ENCODE measurements around the gene ANKFN1. TPM values are rescaled to one million over a fixed set of nuclear protein-coding genes. Genes with fewer than 3 reads are reported as not detected.

ANKFN1 gene
- total RNA-seq, 1 donor from 2014 or later: not detected

DNA sequence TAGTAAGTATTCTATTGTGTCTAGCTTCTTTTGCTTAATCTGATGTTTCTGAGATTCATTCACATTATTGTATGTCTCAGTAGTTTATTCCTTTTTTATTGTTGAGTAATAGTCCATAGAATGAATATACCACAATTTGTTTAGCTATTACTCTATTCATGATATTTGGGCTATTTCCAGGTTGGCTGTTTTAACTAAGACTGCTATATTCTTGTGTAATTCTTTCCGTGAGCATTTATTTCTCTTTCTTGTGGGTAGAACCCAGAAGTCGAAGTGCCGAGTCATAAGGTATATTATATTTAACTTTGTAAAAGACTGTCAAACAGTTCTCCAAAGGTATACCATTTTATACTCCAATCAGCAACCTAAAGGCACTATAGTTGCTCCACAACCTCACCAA lies 160.8 kb downstream of the ANKFN1 start:
- H3K27me3 Mint-ChIP-seq (ENCODE audit: insufficient read depth): peaks cover 14% of the 10 kb centered on the region
- no peaks in the 10 kb centered on the region for H3K9me3 Mint-ChIP-seq
- no peak overlapping the region for H3K27ac Mint-ChIP-seq
- H3K36me3 Mint-ChIP-seq (ENCODE audit: low read depth): no peaks in the 10 kb centered on the region
- no peak for DNase-seq (ENCODE audit: low spot score)
- intact Hi-C loops (cut with micrococcal nuclease): loop anchor here (10.0 kb wide), 1 partner anchor 569 kb away; no protein-coding TSS in a partner anchor
- H3K4me1 Mint-ChIP-seq (ENCODE audit: low read depth): no peaks in the 10 kb centered on the region
- no peak overlapping the region for H3K4me3 Mint-ChIP-seq

DNA sequence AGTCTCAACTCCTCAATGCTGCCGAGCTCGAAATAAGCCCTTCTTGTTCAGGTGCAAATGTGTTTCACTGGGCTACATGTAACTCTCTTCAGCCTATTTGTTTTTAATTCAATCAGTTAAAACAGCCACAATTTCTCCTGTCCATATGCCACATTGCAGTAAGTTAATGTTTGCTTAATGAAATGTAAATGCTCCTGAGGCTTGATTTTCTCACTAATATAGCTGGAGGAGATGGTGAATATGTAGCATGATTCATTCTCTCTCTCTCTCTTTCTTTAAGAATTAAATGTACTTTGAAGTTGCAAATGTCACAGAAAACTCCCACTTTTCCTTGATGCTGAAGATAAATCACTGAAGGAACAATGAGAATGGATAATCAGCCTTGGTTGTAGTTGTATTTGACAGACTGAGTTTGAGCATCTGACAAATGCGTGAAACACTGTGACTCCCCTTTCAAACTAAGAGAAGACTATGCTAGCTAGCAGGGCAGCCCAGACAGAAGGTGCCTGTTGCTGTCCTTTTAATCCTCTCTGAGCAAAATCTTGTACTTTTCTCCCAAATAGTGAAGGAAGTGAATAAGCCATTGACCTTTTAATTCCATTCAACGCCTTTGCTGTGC lies 161.8 kb downstream of the ANKFN1 start:
- no peaks in the 10 kb centered on the region for H3K4me1 Mint-ChIP-seq (ENCODE audit: low read depth)
- H3K27ac Mint-ChIP-seq: no peak overlapping the region
- no peak overlapping the region for H3K4me3 Mint-ChIP-seq
- intact Hi-C loops (cut with micrococcal nuclease): loop anchor here (5.0 to 10.0 kb wide), 2 partner anchors 468 to 570 kb away; no protein-coding TSS in a partner anchor
- H3K9me3 Mint-ChIP-seq: no peaks in the 10 kb centered on the region
- no peaks in the 10 kb centered on the region for H3K36me3 Mint-ChIP-seq (ENCODE audit: low read depth)
- peaks cover 14% of the 10 kb centered on the region for H3K27me3 Mint-ChIP-seq (ENCODE audit: insufficient read depth)
- no peak for DNase-seq (ENCODE audit: low spot score)

DNA sequence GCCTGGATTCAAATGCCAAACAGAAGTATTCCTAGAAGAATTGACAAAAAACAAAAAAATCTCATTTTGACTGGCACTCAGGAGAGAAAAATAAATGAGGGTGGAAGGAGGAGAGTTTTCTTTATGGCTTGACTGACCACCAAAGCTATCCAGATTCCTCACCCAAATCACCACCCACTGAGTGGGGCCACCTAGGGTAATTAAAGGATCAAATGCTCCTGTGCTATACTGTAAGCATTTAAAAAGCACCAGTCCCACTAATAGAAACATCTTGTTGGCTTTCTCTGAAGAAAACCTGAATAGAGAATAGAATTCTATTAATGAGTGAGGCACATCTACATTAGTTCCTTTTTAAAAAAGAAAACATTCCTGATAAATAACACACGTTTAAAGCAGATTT lies 163.3 kb downstream of the ANKFN1 start:
- DNase-seq (ENCODE audit: low spot score): no peak
- no peaks in the 10 kb centered on the region for H3K4me1 Mint-ChIP-seq (ENCODE audit: low read depth)
- no peak overlapping the region for H3K4me3 Mint-ChIP-seq
- no peaks in the 10 kb centered on the region for H3K9me3 Mint-ChIP-seq
- no peak overlapping the region for H3K27ac Mint-ChIP-seq
- H3K36me3 Mint-ChIP-seq (ENCODE audit: low read depth): no peaks in the 10 kb centered on the region
- intact Hi-C loops (cut with micrococcal nuclease): loop anchor here (5.0 to 10.0 kb wide), 2 partner anchors 469 to 572 kb away; no protein-coding TSS in a partner anchor
- peaks cover 11% of the 10 kb centered on the region for H3K27me3 Mint-ChIP-seq (ENCODE audit: insufficient read depth)

DNA sequence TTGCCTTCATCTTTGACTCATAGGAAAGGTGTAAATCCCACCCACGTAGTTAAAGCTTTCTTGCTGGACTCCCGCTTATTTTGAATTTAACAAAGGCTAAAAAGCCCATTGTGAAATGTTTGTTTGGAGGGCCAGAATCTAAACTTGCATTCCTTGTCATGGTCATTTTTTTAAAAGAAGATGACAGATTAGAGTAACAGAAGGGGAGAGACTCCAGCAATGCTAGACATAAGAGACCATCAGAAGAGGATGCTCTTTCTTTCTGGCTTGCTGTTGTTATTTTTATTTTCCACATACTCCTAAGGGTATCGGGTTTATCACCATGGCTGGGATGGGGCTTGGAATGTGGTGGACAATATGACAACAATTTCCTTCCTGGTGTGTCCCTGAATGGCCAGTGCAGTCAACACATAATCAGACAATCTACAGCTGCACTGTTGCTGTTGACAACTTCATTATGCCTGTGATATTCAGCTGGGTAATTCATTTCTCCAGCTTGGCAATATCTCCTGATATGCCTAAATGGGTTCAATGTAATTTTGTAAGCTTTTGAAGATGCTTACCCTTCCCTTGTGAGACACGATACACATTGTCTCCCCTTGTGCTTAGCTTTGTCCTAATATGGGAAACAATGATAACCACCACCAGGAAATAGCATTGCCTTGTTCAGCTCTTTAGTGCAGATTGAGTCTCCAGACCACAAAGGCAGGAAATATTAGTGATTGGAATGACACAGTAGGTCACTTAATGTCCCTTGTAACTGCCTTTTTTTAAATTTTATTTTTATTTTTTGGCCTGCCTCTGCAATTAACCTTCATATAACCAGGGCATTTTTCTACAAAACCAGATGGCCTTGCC lies 164.3 kb downstream of the ANKFN1 start:
- Mint-ChIP-seq H3K27me3 (ENCODE audit: insufficient read depth) (peaks cover 11% of the 10 kb centered on the region), H3K27ac (no peak overlapping the region), H3K4me3 (no peak overlapping the region), H3K9me3 (no peaks in the 10 kb centered on the region), H3K36me3 (ENCODE audit: low read depth) (no peaks in the 10 kb centered on the region), H3K4me1 (ENCODE audit: low read depth) (no peaks in the 10 kb centered on the region)
- no peak for DNase-seq (ENCODE audit: low spot score)
- intact Hi-C loops (cut with micrococcal nuclease): loop anchor here (5.0 to 10.0 kb wide), 2 partner anchors 470 to 573 kb away; no protein-coding TSS in a partner anchor

DNA sequence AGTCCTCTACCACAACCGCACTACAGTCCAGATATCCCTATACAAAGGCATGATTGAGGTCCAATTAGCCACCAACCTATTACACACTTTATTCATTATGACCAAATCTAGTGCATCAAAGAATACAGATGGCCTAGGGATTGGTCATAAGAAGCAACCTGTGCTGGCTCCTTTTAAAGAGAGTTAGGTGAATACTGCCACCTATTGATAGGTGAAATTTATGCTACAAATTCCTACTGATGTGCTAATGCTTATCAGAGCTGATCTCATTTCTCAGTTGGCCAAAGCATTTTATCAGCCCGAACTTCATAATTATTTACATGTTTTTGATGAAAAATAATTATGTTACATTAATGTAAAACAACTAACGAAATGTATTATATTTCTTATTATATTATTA lies 166.3 kb downstream of the ANKFN1 start:
- no peaks in the 10 kb centered on the region for H3K4me1 Mint-ChIP-seq (ENCODE audit: low read depth)
- no peak overlapping the region for H3K4me3 Mint-ChIP-seq
- peaks cover 11% of the 10 kb centered on the region for H3K27me3 Mint-ChIP-seq (ENCODE audit: insufficient read depth)
- H3K27ac Mint-ChIP-seq: no peak overlapping the region
- no peaks in the 10 kb centered on the region for H3K36me3 Mint-ChIP-seq (ENCODE audit: low read depth)
- DNase-seq (ENCODE audit: low spot score): no peak
- no peaks in the 10 kb centered on the region for H3K9me3 Mint-ChIP-seq
- intact Hi-C loops (cut with micrococcal nuclease): loop anchor here (1.0 to 10.0 kb wide), 5 partner anchors 193 to 793 kb away; no protein-coding TSS in a partner anchor

DNA sequence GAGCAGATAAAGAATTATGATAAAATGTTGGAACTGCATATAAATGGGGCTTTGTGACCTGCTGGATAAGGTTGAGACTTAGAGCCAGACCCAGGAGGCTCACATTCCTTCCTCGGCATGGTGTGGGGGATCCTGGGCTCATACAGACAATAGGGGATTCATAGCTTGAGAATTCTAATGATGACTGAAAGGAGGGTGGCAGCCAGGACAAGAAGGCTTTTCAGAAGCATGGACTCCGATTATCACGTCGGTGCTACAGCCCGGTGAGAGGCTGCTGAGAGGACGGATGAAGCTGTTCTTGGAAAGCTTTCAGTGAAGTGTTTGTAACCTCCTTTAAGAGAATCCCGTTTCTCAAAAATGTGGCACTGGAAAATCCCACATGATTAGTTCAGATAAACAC lies 167.2 kb downstream of the ANKFN1 start:
- Mint-ChIP-seq H3K27me3 (ENCODE audit: insufficient read depth) (peaks cover 4% of the 10 kb centered on the region), H3K9me3 (no peaks in the 10 kb centered on the region), H3K27ac (no peak overlapping the region), H3K4me1 (ENCODE audit: low read depth) (no peaks in the 10 kb centered on the region), H3K36me3 (ENCODE audit: low read depth) (no peaks in the 10 kb centered on the region), H3K4me3 (no peak overlapping the region)
- no peak for DNase-seq (ENCODE audit: low spot score)
- intact Hi-C loops (cut with micrococcal nuclease): no loop called here

DNA sequence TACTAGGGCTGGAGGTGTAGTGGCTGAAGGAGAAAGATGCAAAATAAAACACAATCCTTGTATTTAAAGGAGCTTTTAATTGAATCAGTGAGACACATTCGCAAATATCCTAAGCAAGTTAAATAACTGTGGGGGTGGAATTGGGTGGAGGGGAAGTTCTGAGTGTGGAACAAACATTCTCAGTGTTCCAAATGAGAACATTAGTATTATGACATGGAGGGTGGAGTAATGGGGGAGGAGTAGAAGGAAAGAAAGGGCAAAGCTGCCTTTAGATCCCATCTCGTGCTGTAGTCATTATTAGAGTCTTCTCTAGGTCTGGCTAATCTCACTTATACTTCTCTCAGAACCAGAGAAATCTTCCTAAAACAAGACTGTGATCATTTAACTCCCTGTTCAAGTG lies 169.7 kb downstream of the ANKFN1 start:
- peaks cover 7% of the 10 kb centered on the region for H3K27me3 Mint-ChIP-seq (ENCODE audit: insufficient read depth)
- no peaks in the 10 kb centered on the region for H3K9me3 Mint-ChIP-seq
- H3K27ac Mint-ChIP-seq: no peak overlapping the region
- no peak for DNase-seq (ENCODE audit: low spot score)
- H3K36me3 Mint-ChIP-seq (ENCODE audit: low read depth): no peaks in the 10 kb centered on the region
- intact Hi-C loops (cut with micrococcal nuclease): no loop called here
- no peaks in the 10 kb centered on the region for H3K4me1 Mint-ChIP-seq (ENCODE audit: low read depth)
- H3K4me3 Mint-ChIP-seq: no peak overlapping the region

DNA sequence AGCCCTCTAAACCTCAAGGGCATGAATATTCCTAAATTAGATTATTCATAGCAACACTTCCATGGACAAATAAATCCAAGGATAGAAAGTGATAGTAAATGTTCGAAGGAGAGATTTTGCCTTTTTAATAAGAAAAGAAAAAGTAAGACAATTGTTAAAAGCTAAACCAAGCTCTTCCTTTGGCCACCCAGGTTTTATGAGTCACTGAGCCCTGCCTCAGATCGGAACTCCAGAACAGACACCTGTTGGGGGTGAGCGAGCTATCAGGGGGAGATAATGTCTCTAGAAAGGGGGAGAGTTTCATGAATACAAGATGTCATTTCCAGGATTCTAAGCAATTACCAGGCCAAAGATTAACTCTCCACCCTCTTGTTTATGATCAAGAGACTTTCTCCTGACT lies 171.4 kb downstream of the ANKFN1 start:
- intact Hi-C loops (cut with micrococcal nuclease): no loop called here
- H3K36me3 Mint-ChIP-seq (ENCODE audit: low read depth): no peaks in the 10 kb centered on the region
- DNase-seq (ENCODE audit: low spot score): no peak
- no peak overlapping the region for H3K4me3 Mint-ChIP-seq
- peaks cover 7% of the 10 kb centered on the region for H3K27me3 Mint-ChIP-seq (ENCODE audit: insufficient read depth)
- no peaks in the 10 kb centered on the region for H3K4me1 Mint-ChIP-seq (ENCODE audit: low read depth)
- H3K9me3 Mint-ChIP-seq: no peaks in the 10 kb centered on the region
- H3K27ac Mint-ChIP-seq: no peak overlapping the region

DNA sequence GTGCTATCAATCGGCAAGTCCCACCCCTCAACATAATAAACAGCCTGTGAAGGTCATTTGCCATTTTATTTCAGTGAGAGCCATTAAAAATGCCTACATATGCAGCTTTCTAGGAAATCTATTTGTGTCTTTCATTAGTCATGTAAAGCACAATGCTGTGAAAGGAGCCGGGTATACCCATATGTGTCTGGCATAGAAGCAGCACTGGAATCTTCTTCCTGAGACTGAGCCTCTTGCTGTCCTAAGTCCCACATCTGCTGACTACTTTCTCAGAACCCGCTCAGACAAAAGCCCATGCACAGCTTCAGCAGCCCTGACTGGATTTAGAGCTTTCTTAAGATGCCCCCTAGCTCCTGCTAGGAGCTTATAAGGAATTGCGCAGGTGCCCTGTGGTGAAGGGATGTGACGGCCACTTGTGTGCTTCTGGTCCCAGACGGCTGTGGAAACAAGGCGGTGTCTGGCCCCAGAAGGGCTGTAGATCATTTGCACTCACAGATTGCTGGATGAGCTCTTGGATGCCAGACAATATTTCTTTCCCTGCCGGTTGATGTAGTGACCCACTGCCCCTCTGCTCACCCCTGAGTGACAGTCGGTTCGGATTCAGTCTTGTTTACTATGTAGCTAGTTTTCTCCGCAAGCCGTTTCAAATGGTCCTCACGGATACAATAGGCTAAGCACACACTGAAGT lies 172.2 kb downstream of the ANKFN1 start:
- no peak overlapping the region for H3K4me3 Mint-ChIP-seq
- H3K9me3 Mint-ChIP-seq: no peaks in the 10 kb centered on the region
- no peaks in the 10 kb centered on the region for H3K36me3 Mint-ChIP-seq (ENCODE audit: low read depth)
- H3K4me1 Mint-ChIP-seq (ENCODE audit: low read depth): no peaks in the 10 kb centered on the region
- no peak overlapping the region for H3K27ac Mint-ChIP-seq
- no peak for DNase-seq (ENCODE audit: low spot score)
- H3K27me3 Mint-ChIP-seq (ENCODE audit: insufficient read depth): peaks cover 7% of the 10 kb centered on the region
- intact Hi-C loops (cut with micrococcal nuclease): no loop called here

DNA sequence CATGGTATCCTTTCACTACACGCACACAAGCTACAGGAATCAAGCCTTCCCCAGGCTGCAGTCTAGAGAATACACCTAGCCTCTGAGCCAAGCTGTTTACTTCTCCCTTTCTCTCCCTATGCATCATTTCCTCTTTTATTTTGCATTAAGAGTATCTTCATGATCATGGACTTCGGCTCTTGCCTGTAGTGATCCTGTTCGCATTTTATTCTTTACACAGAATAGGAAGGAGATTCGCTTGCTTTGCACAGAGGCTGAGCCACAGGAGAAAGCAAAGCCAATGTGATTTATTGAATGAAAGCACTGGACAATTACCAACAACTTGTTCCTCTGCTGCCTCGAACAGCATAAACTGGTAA lies 172.7 kb downstream of the ANKFN1 start:
- no peak for DNase-seq (ENCODE audit: low spot score)
- Mint-ChIP-seq H3K36me3 (ENCODE audit: low read depth) (no peaks in the 10 kb centered on the region), H3K27ac (no peak overlapping the region), H3K9me3 (no peaks in the 10 kb centered on the region), H3K4me1 (ENCODE audit: low read depth) (no peaks in the 10 kb centered on the region), H3K4me3 (no peak overlapping the region), H3K27me3 (ENCODE audit: insufficient read depth) (peaks cover 7% of the 10 kb centered on the region)
- intact Hi-C loops (cut with micrococcal nuclease): no loop called here

DNA sequence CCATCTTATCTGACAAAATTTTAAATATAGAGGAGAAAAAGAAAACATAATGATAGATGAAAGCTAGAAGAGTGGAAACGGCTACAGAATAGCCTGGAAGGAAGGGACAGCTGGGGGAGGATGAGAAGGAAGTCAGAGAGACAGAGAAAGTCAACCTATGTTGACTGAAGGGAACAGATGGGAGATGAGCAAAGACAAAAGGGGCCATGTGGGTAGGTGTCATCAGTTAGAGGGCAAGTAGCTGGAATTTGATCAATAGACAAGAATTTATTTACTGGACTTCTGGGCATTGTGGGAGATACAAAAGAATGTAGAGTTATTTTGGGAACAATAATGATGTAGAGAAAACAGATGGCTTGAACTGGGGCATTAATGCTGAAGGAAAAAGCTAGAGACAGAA lies 194.4 kb downstream of the ANKFN1 start:
- no peaks in the 10 kb centered on the region for H3K9me3 Mint-ChIP-seq
- peaks cover 6% of the 10 kb centered on the region for H3K27me3 Mint-ChIP-seq (ENCODE audit: insufficient read depth)
- H3K4me1 Mint-ChIP-seq (ENCODE audit: low read depth): no peaks in the 10 kb centered on the region
- no peak overlapping the region for H3K4me3 Mint-ChIP-seq
- no peaks in the 10 kb centered on the region for H3K36me3 Mint-ChIP-seq (ENCODE audit: low read depth)
- no peak overlapping the region for H3K27ac Mint-ChIP-seq
- no peak for DNase-seq (ENCODE audit: low spot score)
- intact Hi-C loops (cut with micrococcal nuclease): no loop called here

DNA sequence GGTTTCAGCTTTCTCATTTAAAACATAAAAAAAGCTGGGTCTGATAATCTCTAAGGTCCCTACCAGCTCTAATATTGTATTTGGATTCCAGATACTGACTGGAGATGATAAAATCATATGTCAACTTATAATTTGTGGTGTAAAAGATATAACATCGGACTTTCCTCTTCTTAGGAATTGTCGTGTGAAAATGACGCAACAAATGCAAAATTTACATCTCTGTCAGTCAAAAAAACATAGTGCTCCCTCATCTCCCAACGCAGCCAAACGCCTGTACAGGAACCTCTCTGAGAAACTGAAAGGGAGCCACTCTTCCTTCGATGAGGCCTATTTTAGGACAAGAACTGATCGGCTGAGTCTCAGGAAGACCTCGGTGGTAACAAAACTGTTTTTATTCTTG lies 197.3 kb downstream of the ANKFN1 start:
- H3K27ac Mint-ChIP-seq: no peak overlapping the region
- no peak for DNase-seq (ENCODE audit: low spot score)
- H3K4me1 Mint-ChIP-seq (ENCODE audit: low read depth): no peaks in the 10 kb centered on the region
- no peak overlapping the region for H3K4me3 Mint-ChIP-seq
- peaks cover 3% of the 10 kb centered on the region for H3K27me3 Mint-ChIP-seq (ENCODE audit: insufficient read depth)
- intact Hi-C loops (cut with micrococcal nuclease): no loop called here
- H3K9me3 Mint-ChIP-seq: no peaks in the 10 kb centered on the region
- H3K36me3 Mint-ChIP-seq (ENCODE audit: low read depth): no peaks in the 10 kb centered on the region

DNA sequence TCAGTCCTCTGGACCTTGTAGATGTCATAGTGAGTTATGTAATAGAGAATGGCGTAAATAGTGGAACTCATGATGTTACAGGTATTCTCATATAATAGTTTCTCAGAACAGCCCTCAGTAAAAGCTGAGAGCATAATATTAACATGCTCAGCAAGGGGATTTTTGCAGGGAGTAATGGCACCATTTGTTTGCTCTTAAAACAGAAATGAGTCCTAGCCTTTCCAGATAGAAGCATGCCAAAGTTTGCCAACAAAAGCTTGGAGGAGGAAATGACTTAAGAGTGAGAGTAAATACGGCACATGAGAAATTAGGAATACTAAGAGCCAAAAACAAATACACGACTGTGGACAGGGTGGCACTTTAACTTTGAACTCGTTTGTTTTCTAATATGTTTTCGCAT lies 198.4 kb downstream of the ANKFN1 start:
- no peak for DNase-seq (ENCODE audit: low spot score)
- H3K27ac Mint-ChIP-seq: no peak overlapping the region
- no peaks in the 10 kb centered on the region for H3K4me1 Mint-ChIP-seq (ENCODE audit: low read depth)
- peaks cover 3% of the 10 kb centered on the region for H3K27me3 Mint-ChIP-seq (ENCODE audit: insufficient read depth)
- intact Hi-C loops (cut with micrococcal nuclease): no loop called here
- no peak overlapping the region for H3K4me3 Mint-ChIP-seq
- no peaks in the 10 kb centered on the region for H3K36me3 Mint-ChIP-seq (ENCODE audit: low read depth)
- H3K9me3 Mint-ChIP-seq: no peaks in the 10 kb centered on the region

Measured in activated T-helper 1 cell treated with anti-CD3 and anti-CD28 coated beads, Interleukin-12 subunit alpha, Interleukin-12 subunit beta, Interleukin-2, Interleukin-4 antibody, amounts not matched to agents 30 ng/mL and 10 ng/mL and 1 ng/mL, durations not matched to agents 14 hours and 24 hours and 36 hours (primary cell).